Erythroblast (primary cell): ENCODE data around the gene CDKAL1.
"Not testable (repeated sequence)": the region's sequence is repeated elsewhere in the genome, so short reads cannot be mapped to it uniquely, and the experiment has no call there.

Experiments used
- DNase-seq, 2 experiments: peaks; one replicate each; lab custom pipeline; 2025; lab: John Stamatoyannopoulos, UW
- GATA1 ChIP-seq: IDR thresholded peaks from 2 replicates; pipeline ENCODE4 v1.6.1; 2011; ENCODE audit warnings: low read depth, mild to moderate bottlenecking, control low read depth, low read length, moderate library complexity
- POLR2A ChIP-seq: IDR thresholded peaks from 2 replicates; pipeline ENCODE4 v1.6.1; 2011; ENCODE audit warnings: mild to moderate bottlenecking, low read length

CDKAL1 gene

DNA sequence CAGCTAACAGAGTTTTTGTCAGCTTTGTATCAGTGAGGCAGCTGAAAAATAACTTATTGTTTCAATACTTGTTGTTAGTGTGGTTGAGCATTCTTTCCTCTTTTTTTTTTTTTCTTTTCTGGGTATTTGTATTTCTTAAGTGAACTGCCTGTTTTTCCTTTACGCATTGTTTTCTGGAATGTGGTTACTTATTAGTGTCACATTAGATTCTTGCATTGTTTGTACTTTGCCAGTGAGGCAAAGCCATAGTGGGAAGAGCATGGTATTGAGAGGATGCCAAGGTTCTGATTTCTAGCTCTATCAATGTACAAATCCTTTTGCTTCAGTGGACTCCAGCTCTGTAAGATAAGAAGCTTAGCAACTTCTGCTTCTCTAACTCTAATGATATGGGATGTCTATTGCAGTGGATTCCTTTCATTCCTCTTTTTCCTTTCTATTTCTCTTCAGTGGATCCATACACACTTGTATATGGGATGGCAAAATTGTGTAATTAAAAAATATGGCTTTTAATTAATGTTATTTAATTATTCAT is 3.9 kb downstream of the CDKAL1 start:
- TF ChIP-seq POLR2A (no peak), GATA1 (no peak)
- peak in 1 of 2 experiments; percentile 24 for DNase-seq

DNA sequence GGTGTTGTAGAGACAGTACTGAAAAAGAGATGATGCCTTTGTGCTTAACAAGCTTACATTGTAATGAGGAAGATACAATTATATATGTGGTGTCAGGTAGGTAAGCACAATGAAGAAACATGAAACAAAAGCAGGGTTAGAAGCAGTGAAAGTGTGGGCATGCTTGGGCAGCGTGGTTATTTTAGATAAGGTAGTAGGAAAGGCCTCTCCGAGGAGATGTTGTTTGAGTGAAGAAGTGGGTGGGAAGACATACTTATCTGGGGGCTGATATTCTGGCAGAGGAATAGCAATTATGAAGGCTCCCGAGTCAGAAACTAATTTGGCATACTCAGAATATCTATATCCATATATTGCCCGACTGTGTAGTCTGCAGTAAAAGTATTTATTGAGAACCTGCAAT is 4.7 kb downstream of the CDKAL1 start:
- no peak for TF ChIP-seq POLR2A
- TF ChIP-seq GATA1: no peak
- DNase-seq: peak; percentile 32 to 51

DNA sequence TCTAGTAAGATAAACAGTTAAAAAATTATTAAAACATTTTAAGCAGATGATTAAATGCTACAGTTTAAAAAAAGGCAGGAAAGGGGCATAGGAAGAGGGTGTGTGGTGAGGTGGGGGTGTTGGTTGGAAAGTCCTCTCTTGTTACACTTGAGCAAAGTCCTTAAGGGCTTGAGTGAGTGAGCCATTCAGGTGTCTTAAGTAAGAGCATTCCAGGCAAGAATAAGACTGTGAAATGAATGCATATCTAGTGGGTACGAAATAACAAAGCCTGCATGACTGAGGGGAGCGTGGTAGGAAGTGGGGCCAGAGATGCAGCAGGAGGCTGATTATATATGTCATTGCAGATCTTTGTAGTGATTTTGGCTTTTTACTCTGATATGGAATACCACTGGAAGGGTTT is 5.1 kb downstream of the CDKAL1 start:
- TF ChIP-seq GATA1 (no peak), POLR2A (no peak)

DNA sequence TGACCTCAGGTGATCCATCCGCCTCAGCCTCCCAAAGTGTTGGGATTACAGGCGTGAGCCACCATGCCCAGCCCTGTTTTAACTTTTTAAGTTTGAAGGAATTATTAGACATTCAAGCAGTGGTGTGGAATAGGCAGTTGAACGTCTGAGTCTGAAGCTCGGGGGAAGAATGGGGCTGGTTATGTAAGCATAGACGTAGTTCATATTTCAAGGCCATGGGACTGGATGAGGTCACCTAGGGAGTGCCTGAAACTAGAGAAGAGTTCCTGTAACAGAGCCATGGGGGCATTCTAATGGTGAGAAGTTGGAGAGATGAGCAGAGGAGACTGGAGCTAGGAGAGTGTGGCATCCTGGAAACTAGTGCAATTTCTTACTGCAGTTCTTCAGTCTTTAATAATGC is 6.4 kb downstream of the CDKAL1 start:
- DNase-seq: no peak
- no peak for TF ChIP-seq POLR2A
- no peak for TF ChIP-seq GATA1

More for the DNA sequence above, 5.1 kb downstream of the CDKAL1 start:
- DNase-seq: no peak

DNA sequence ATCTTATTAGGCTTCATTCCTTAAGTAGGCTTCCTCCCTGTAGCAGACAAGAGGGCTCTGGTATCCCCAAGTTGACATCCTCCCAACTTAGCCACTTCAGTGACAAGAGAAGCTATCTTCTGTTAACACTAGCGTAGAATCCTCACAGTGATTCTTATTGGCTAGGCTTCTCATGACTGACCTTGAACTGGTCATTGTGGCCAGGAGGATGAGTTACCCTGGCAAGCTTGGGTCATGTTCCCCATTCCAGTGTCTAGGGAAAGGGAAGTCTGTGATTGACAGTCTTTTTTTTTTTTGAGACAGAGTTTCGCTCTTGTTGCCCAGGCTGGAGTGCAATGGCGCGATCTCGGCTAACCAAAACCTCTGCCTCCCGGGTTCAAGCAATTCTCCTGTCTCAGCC is 7.1 kb downstream of the CDKAL1 start:
- TF ChIP-seq GATA1 (no peak), POLR2A (no peak)
- DNase-seq: no peak

DNA sequence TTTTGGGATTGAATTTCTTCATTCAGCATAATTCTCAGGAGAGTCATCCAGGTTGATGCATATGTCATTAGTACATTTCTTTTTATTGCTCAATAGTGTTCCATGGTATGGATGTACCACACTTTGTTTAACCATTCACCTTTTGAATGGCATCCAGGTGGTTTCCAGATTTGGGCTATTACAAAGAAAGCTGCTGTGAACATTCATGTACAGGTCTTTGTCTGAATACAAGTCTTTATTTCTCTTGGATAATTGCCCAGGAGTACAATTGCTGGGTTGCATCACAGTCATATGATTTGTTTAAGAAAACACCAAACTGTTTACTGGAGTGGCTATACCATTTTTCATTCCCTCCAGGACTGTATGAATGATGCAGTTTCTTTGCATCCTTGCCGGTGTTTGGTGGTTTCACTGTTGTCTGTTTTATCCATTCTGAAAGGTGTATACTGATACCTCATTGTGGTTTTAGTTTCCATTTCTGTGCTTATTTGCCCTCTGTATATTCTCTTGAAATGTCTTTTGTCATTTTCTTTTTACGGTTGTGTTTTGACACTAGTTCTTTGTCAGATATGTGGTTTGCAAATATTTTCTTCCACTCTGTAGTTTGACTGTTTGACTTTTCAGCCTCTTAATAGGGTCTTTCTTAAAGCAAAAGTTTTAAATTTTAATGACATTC is 8.8 kb downstream of the CDKAL1 start:
- no peak for DNase-seq
- TF ChIP-seq GATA1: no peak
- TF ChIP-seq POLR2A: no peak

DNA sequence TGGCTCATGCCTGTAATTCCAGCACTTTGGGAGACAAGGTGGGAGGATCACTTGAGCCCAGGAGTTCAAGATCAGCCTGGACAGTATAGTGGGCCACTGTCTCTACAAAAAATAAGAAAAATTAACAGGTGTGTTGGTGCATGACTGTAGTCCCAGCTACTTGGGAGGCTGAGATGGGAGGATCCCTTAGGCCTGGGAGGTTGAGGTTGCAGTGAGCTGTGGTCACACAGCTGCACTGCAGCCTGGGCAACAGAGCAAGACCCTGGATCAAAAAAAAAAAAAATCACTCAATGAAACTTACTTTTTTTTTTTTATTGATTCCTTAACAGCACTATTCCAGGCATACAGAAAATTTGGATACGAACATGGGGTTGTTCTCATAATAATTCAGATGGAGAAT is 14.0 kb downstream of the CDKAL1 start:
- TF ChIP-seq GATA1: no peak
- TF ChIP-seq POLR2A: no peak
- DNase-seq: no peak

DNA sequence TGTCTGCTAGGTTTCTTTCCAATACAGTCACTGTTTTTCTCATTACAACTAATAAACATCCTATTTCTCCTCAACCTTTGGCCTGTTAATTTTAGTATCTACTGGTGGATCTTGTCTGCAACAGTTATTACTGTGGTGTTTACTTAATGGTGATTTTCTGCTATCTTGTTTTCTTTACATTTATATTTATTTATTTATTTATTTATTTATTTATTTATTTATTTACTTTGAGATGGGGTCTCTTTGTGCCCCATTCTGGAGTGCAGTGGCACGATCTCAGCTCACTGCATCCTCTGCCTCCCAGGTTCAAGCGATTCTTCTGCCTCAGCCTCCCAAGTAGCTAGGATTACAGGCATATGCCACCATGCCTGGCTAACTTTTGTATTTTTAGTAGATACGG is 15.1 kb downstream of the CDKAL1 start:
- not testable (repeated sequence) for DNase-seq

DNA sequence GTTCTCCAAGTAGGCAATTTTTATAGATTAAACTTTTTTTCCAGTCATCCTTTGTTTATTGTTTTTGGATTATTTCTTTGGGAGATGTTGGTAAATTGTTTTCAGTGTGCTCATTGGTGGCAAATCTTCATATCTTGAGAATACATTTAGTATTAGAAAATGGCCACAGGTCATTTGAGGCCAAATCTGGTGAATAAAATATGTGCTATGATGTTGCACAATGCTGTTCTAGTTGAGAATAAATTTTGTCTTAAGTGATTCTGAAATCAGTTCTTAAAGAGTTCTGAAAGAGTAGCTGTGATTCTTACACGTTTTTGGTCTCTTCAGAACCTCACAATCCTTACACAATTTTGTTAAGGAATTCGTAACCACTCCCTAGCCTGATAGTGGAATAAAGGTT is 20.1 kb downstream of the CDKAL1 start:
- TF ChIP-seq POLR2A (no peak), GATA1 (no peak)
- no peak for DNase-seq

DNA sequence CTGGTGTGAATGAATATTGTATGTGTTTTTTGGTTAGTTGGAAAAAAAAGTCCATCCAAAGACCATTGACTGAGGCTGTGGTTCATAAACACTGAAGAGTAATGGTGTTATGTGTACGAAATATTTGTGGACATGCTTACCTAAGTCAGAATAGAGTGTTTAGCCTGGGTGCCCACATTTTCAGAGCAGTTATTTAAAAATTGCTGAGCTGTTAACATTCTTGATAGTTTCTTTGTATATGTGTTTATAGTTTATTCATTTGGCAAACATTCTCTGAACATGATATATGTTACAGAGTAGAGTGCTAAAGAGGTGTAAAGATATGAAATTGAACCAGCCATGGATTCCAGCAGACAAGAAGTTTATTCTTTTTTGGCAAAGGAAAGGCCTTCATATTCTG is 20.6 kb downstream of the CDKAL1 start:
- DNase-seq: no peak
- TF ChIP-seq POLR2A (no peak), GATA1 (no peak)

DNA sequence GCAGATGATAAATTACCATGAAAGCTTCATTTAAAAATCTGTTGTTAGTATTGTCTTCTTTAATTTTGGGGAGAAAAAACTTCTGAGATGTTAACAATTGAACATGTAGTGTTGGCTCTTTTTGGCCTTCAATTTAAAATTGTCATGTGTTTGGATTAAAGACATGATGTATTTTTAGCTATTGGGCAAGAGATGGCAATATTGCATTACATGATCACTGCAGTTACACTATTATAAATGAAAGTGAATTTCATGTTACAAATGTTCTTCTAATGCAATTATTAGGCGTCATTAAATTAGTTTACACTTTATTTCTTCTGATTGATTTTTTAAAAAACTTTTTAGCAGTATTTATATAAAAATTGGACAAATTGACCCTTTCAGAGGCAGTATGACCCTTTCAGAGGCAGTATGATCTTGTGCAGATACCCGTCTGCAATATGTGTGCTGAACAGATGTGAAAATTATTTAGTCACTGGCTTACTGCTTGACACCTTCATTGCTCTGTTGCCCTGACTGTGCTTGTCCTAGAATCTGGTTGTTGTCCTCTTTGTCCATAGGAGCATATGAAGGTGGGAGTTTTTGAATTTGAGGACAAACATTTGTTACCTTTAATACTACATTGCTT is 25.8 kb downstream of the CDKAL1 start:
- TF ChIP-seq GATA1 (no peak), POLR2A (no peak)
- peak in 1 of 2 experiments; percentile 10 for DNase-seq

DNA sequence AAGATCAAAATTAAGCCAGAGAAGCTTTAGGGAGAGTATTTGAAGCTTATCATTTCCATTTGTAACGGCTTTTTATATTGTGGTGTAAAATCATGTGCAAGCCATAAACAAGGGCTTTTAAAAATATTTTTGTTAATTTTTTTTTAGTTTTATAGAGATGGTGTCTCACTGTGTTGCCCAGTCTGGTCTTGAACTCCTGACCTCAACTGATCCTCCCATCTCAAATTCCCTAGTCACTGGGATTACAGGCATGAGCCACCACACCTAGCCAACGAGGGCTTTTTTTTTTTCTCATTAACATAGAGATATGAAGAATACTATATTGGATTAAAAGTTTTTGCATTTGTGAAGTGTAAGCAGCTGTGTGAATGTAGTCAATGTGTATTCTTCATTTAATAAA is 29.1 kb downstream of the CDKAL1 start:
- no peak for DNase-seq

DNA sequence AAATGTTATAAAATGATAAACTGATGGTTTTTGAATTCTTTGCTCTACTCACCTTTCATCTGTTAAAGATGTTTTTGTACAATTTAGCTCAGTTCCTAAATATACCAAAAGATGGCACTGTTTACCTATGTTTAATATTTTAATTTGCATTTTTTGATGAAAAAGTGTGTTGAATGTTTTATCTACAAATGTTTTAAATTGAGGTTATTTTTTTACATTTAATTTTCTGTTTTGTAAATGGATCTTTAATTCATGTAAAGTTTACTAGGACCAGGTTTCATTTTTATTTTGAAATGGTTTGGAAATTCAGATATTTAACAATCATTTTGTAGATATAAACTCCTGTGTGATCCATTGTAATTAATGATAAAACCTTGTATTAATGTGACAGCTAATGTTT is 30.0 kb downstream of the CDKAL1 start:
- peak; percentile 12 to 58 for DNase-seq
- TF ChIP-seq GATA1: no peak
- no peak for TF ChIP-seq POLR2A

More for the DNA sequence above, 29.1 kb downstream of the CDKAL1 start:
- no peak for TF ChIP-seq GATA1
- no peak for TF ChIP-seq POLR2A

DNA sequence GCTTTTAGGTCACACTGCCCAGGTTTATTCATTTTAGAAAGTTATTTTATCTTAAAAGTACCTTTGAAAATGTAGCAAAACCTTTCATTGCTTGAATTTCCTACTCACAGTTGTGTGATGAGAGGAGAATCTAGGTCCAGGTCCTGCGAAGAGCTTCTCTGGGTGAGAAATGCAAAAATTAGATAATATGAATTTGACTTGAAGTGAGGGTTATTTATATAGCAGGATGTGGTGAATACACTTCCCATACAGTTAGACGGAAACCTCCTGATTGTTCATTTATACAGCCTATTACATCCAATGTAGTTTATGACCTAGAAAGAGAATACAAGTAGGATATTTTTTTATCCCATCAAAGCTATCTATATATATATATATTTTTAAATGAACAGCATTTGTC is 30.5 kb downstream of the CDKAL1 start:
- DNase-seq: no peak
- TF ChIP-seq POLR2A (no peak), GATA1 (no peak)

DNA sequence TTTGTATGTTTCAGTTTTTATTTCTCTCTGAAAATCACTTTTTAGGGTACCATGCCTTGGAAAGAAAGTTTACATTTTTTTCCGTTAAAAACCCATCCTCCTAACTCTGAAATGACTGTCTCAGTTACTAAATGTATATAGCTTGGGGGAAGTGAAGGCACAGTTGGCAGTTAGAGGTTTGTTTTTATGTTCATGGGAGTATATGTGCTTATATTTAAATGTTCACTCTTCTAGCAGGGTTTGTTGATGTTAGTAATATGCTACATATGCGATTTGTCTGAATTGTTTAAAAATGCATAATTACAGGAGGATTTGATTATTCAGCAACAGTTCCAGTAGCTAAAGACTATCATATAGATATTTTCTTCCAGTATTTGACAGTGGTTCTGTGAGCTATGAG is 31.1 kb downstream of the CDKAL1 start:
- no peak for TF ChIP-seq GATA1
- TF ChIP-seq POLR2A: no peak
- DNase-seq: no peak

DNA sequence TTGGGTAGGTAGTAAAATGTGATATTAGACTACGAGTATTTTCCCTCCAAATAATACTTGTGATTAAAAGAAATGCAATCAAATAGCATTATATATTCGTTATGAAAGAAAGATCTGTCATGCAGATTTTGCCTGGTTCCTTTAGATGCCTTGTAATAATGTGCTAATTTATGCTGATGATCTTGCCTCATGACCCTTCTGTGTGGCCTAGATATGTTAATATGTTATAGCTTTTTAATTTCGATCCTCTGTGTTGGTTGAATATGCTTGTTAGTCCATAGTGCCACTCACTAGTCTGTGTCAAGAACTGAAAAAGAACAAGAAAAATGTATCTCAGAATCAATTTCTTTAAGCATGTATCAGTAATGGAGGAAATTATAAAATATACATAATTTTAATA is 31.9 kb downstream of the CDKAL1 start:
- TF ChIP-seq GATA1 (no peak), POLR2A (no peak)
- no peak for DNase-seq
